ENCODE data around the gene PRKN. TPM values are rescaled to one million over a fixed set of nuclear protein-coding genes. Genes with fewer than 3 reads are reported as not detected.
"Not testable (repeated sequence)": the region's sequence is repeated elsewhere in the genome, so short reads cannot be mapped to it uniquely, and the experiment has no call there.

The PRKN gene
- total RNA-seq, 2 donors from 2014 or later, result 3.3 to 4.8 TPM

- Mint-ChIP-seq H3K9me3 (peaks cover 1% of the 10 kb centered on the region), H3K4me1 (no peaks in the 10 kb centered on the region), H3K27ac (no peak overlapping the region), H3K4me3 (no peak overlapping the region), H3K27me3 (ENCODE audit: insufficient read depth) (no peaks in the 10 kb centered on the region), H3K36me3 (ENCODE audit: low read depth) (no peaks in the 10 kb centered on the region)
- no peaks in the 10 kb centered on the region for H3K36me3 ChIP-seq (ENCODE audit: control insufficient read depth, insufficient read depth, low read length)
- TF ChIP-seq CTCF (conservative IDR thresholded peaks at IDR 0.05), result no peak
- no peak overlapping the region for H3K9ac ChIP-seq (ENCODE audit: extremely low read depth, low read length, poor library complexity, severe bottlenecking)
- no peak overlapping the region for H3K27ac ChIP-seq (ENCODE audit: low read depth, low read length)
- no peaks in the 10 kb centered on the region for H3K9me3 ChIP-seq (ENCODE audit: control insufficient read depth, low read length)
- no peaks in the 10 kb centered on the region for H3K4me1 ChIP-seq (ENCODE audit: control insufficient read depth, insufficient read depth, low read length)
- no peak for DNase-seq
- 100% methylated on average over 1 of the region's 1 CpG; no CpG with 5 or more reads in 1 of the 2 experiments for WGBS, 2 experiments (ENCODE audit: insufficient coverage in 1 of 2, insufficient read length in 1 of 2)
- no peaks in the 10 kb centered on the region for H3K27me3 ChIP-seq (ENCODE audit: control insufficient read depth, insufficient read depth, low read length, poor library complexity, severe bottlenecking)
- H3K4me3 ChIP-seq (ENCODE audit: low read length), result no peak overlapping the region
Measured at GRCh38 chr6:162679681-162680080, 47.9 kb downstream of the PRKN start.

- H3K36me3 ChIP-seq (ENCODE audit: control insufficient read depth, insufficient read depth, low read length); H3K36me3 Mint-ChIP-seq (ENCODE audit: low read depth); H3K4me3 Mint-ChIP-seq; H3K9me3 Mint-ChIP-seq; H3K4me3 ChIP-seq (ENCODE audit: low read length); H3K9me3 ChIP-seq (ENCODE audit: control insufficient read depth, low read length); H3K27ac Mint-ChIP-seq; H3K4me1 ChIP-seq (ENCODE audit: control insufficient read depth, insufficient read depth, low read length); DNase-seq; H3K27me3 Mint-ChIP-seq (ENCODE audit: insufficient read depth); H3K27me3 ChIP-seq (ENCODE audit: control insufficient read depth, insufficient read depth, low read length, poor library complexity, severe bottlenecking); H3K4me1 Mint-ChIP-seq; H3K9ac ChIP-seq (ENCODE audit: extremely low read depth, low read length, poor library complexity, severe bottlenecking); H3K27ac ChIP-seq (ENCODE audit: low read depth, low read length): not testable (repeated sequence)
- WGBS, 2 experiments (ENCODE audit: insufficient coverage in 1 of 2, insufficient read length in 1 of 2), result 83 to 100% methylated on average over 1 to 7 of the region's 7 CpGs
Measured at GRCh38 chr6:162678896-162679295, 48.7 kb downstream of the PRKN start.

GRCh38 chr6:162675503-162675902 is 52.1 kb downstream of the PRKN start:
- DNase-seq, result no peak
- Histone ChIP-seq H3K27ac (ENCODE audit: low read depth, low read length) (no peak overlapping the region), H3K9ac (ENCODE audit: extremely low read depth, low read length, poor library complexity, severe bottlenecking) (no peak overlapping the region), H3K4me3 (ENCODE audit: low read length) (no peak overlapping the region), H3K4me1 (ENCODE audit: control insufficient read depth, insufficient read depth, low read length) (no peaks in the 10 kb centered on the region), H3K9me3 (ENCODE audit: control insufficient read depth, low read length) (no peaks in the 10 kb centered on the region), H3K36me3 (ENCODE audit: control insufficient read depth, insufficient read depth, low read length) (no peaks in the 10 kb centered on the region), H3K27me3 (ENCODE audit: control insufficient read depth, insufficient read depth, low read length, poor library complexity, severe bottlenecking) (no peaks in the 10 kb centered on the region)
- no peaks in the 10 kb centered on the region for H3K9me3 Mint-ChIP-seq
- H3K4me3 Mint-ChIP-seq, result no peak overlapping the region
- no peak overlapping the region for H3K27ac Mint-ChIP-seq
- H3K36me3 Mint-ChIP-seq (ENCODE audit: low read depth), result no peaks in the 10 kb centered on the region
- no peaks in the 10 kb centered on the region for H3K4me1 Mint-ChIP-seq
- H3K27me3 Mint-ChIP-seq (ENCODE audit: insufficient read depth), result no peaks in the 10 kb centered on the region
- no peak for TF ChIP-seq CTCF (conservative IDR thresholded peaks at IDR 0.05)

GRCh38 chr6:162674452-162674851 is 53.1 kb downstream of the PRKN start:
- Mint-ChIP-seq H3K9me3 (no peaks in the 10 kb centered on the region), H3K4me1 (no peaks in the 10 kb centered on the region), H3K27me3 (ENCODE audit: insufficient read depth) (no peaks in the 10 kb centered on the region), H3K27ac (no peak overlapping the region), H3K4me3 (no peak overlapping the region), H3K36me3 (ENCODE audit: low read depth) (no peaks in the 10 kb centered on the region)
- DNase-seq, result no peak
- 86 to 100% methylated on average over 3 of the region's 3 CpGs for WGBS, 2 experiments (ENCODE audit: insufficient coverage in 1 of 2, insufficient read length in 1 of 2)
- no peak overlapping the region for H3K4me3 ChIP-seq (ENCODE audit: low read length)
- TF ChIP-seq CTCF (conservative IDR thresholded peaks at IDR 0.05), result no peak
- no peaks in the 10 kb centered on the region for H3K4me1 ChIP-seq (ENCODE audit: control insufficient read depth, insufficient read depth, low read length)
- H3K27ac ChIP-seq (ENCODE audit: low read depth, low read length), result no peak overlapping the region
- no peak overlapping the region for H3K9ac ChIP-seq (ENCODE audit: extremely low read depth, low read length, poor library complexity, severe bottlenecking)
- H3K36me3 ChIP-seq (ENCODE audit: control insufficient read depth, insufficient read depth, low read length), result no peaks in the 10 kb centered on the region
- H3K9me3 ChIP-seq (ENCODE audit: control insufficient read depth, low read length), result no peaks in the 10 kb centered on the region
- no peaks in the 10 kb centered on the region for H3K27me3 ChIP-seq (ENCODE audit: control insufficient read depth, insufficient read depth, low read length, poor library complexity, severe bottlenecking)

Measured in endodermal cell (in vitro differentiated cells).